A549 (cell line): Measurements from ENCODE around the gene CBX4. TPM values are rescaled to one million over a fixed set of nuclear protein-coding genes. Genes with fewer than 3 reads are reported as not detected.

Experiments
- ATAC-seq, 2 experiments: fragments of 200-7000 bp in 1 of 2; fragments of >200 bp in 1 of 2; cut with Nextera tagmentation in 1 of 2; cut with Tn5 transposase in 1 of 2; 3 replicates each; pipeline versions ENCODE4 v1.8.0 to v1.9.1; 2018 to 2020; ENCODE audit warnings: mild to moderate bottlenecking in 1 of 2, moderate library complexity in 1 of 2
- CTCF ChIA-PET: fragments of 300-600 bp; sonication (Branson Sonifier 250); formaldehyde crosslinking; extraction: SDS; loops from one replicate; lab custom pipeline; 2021; ENCODE audit warnings: antibody characterized with exemption, inconsistent platforms; lab: Yijun Ruan, JAX
- POLR2A ChIA-PET: fragments of 350-600 bp; formaldehyde crosslinking; extraction: SDS; loops from one replicate; lab custom pipeline; 2021; ENCODE audit warnings: antibody characterized with exemption, inconsistent platforms; lab: Yijun Ruan, JAX
- DNase-seq, 2 experiments: peaks; one replicate each; pipeline versions ENCODE4 v3.0.0 to v3.0.0-alpha.2; 2011 to 2016; ENCODE audit warnings: low read depth in 1 of 2, low spot score in 1 of 2
- FAIRE-seq: peaks from 2 replicates; lab custom pipeline; 2011; peaks lifted over from hg19 to GRCh38; lab: Jason Lieb, UNC
- H3K27ac ChIP-seq, 2 experiments: fragments of >200 bp; sonication (Bioruptor Twin); formaldehyde crosslinking; 3 replicates each; pipeline ENCODE4 v1.5.1; 2016 to 2017
- H3K4me1 ChIP-seq: fragments of >200 bp; sonication (Bioruptor Twin); formaldehyde crosslinking; 3 replicates; pipeline ENCODE4 v1.6.1; 2016
- H3K4me2 ChIP-seq: fragments of >200 bp; sonication (Bioruptor Twin); formaldehyde crosslinking; 3 replicates; pipeline ENCODE4 v1.6.1; 2016
- H3K4me3 ChIP-seq: fragments of >200 bp; sonication (Bioruptor Twin); formaldehyde crosslinking; 3 replicates; pipeline ENCODE4 v1.5.1; 2016
- H3K9me3 ChIP-seq: fragments of >200 bp; sonication (Bioruptor Twin); formaldehyde crosslinking; 3 replicates; pipeline ENCODE4 v1.6.1; 2016
- ATOH8 ChIP-seq: fragments of 250-450 bp; sonication (Bioruptor Pico); IDR thresholded peaks from 2 replicates; pipeline ENCODE4 v1.5.0; 2020; ENCODE audit warnings: low read depth, mild to moderate bottlenecking, moderate library complexity
- BCL3 ChIP-seq: fragments of >200 bp; sonication (Bioruptor Twin); formaldehyde crosslinking; IDR thresholded peaks from 3 replicates; pipeline ENCODE4 v1.6.1; 2016
- CBX2 ChIP-seq: fragments of 200-600 bp; sonication (generic); IDR thresholded peaks from 2 replicates; pipeline ENCODE4 v1.6.1; 2016; ENCODE audit warnings: low read depth, mild to moderate bottlenecking, borderline replicate concordance
- CBX8 ChIP-seq: fragments of 200-600 bp; sonication (generic); IDR thresholded peaks from 2 replicates; pipeline ENCODE4 v1.6.1; 2016
- CEBPB ChIP-seq, 2 experiments: fragments of >200 bp in 1 of 2; sonication (Bioruptor Twin) in 1 of 2; formaldehyde crosslinking in 1 of 2; IDR thresholded peaks; 2 replicates each; pipeline ENCODE4 v1.6.1; 2012 to 2016
- CHD4 ChIP-seq: fragments of 200-600 bp; sonication (generic); IDR thresholded peaks from 2 replicates; pipeline ENCODE4 v1.6.1; 2016; ENCODE audit warnings: antibody characterized with exemption, mild to moderate bottlenecking, borderline replicate concordance
- EHF ChIP-seq: fragments of 250-450 bp; sonication (Bioruptor Pico); IDR thresholded peaks from 2 replicates; pipeline ENCODE4 v1.5.0; 2020; ENCODE audit warnings: mild to moderate bottlenecking
- EHMT2 ChIP-seq: fragments of 200-600 bp; sonication (generic); IDR thresholded peaks from 2 replicates; pipeline ENCODE4 v1.6.1; 2016; ENCODE audit warnings: antibody characterized with exemption, low read depth, mild to moderate bottlenecking, moderate library complexity
- ESRRA ChIP-seq: fragments of 150-350 bp; IDR thresholded peaks from 2 replicates; pipeline ENCODE4 v1.6.1; 2014; ENCODE audit warnings: mild to moderate bottlenecking, low read length, borderline replicate concordance
- FOSB ChIP-seq: fragments of 250-450 bp; sonication (Bioruptor Pico); IDR thresholded peaks from 2 replicates; pipeline ENCODE4 v1.5.0; 2020; ENCODE audit warnings: mild to moderate bottlenecking, moderate library complexity
- FOSL2 ChIP-seq, 2 experiments: fragments of 450-650 bp in 1 of 2; fragments of >200 bp in 1 of 2; sonication (Bioruptor Twin) in 1 of 2; formaldehyde crosslinking; IDR thresholded peaks; 2 replicates each; pipeline versions ENCODE4 v1.5.0 to v1.6.1; 2016 to 2020; ENCODE audit warnings: mild to moderate bottlenecking in 1 of 2, moderate library complexity in 1 of 2
- FOXS1 ChIP-seq: fragments of 250-450 bp; sonication (Bioruptor Pico); IDR thresholded peaks from 2 replicates; pipeline ENCODE4 v1.5.0; 2020; ENCODE audit warnings: mild to moderate bottlenecking, moderate library complexity
- HDAC2 ChIP-seq: fragments of 200-600 bp; sonication (generic); IDR thresholded peaks from 2 replicates; pipeline ENCODE4 v1.6.1; 2016
- HOXA7 ChIP-seq: fragments of 250-450 bp; sonication (Bioruptor Pico); IDR thresholded peaks from 2 replicates; pipeline ENCODE4 v1.5.0; 2020; ENCODE audit warnings: mild to moderate bottlenecking, moderate library complexity
- HOXB5 ChIP-seq: fragments of 250-450 bp; sonication (Bioruptor Pico); IDR thresholded peaks from 2 replicates; pipeline ENCODE4 v1.5.0; 2020; ENCODE audit warnings: mild to moderate bottlenecking, moderate library complexity
- JUNB ChIP-seq: fragments of >200 bp; sonication (Bioruptor Twin); formaldehyde crosslinking; IDR thresholded peaks from 2 replicates; pipeline ENCODE4 v1.6.1; 2016
- MAFK ChIP-seq: fragments of 450-650 bp; IDR thresholded peaks from 2 replicates; pipeline ENCODE4 v1.6.1; 2014; ENCODE audit not compliant: partially characterized antibody
- MYC ChIP-seq: IDR thresholded peaks from 2 replicates; pipeline ENCODE4 v1.6.1; 2012; ENCODE audit warnings: mild to moderate bottlenecking, inconsistent platforms, low read length, improper control_type of control experiment, borderline replicate concordance
- NPAS2 ChIP-seq: fragments of 250-450 bp; sonication (Bioruptor Pico); IDR thresholded peaks from 2 replicates; pipeline ENCODE4 v1.8.0; 2022; ENCODE audit warnings: mild to moderate bottlenecking, moderate library complexity, borderline replicate concordance
- NR3C1 ChIP-seq: fragments of >200 bp; sonication (Bioruptor Twin); formaldehyde crosslinking; IDR thresholded peaks from 3 replicates; pipeline ENCODE4 v1.6.1; 2017
- POLR2A ChIP-seq: IDR thresholded peaks from 2 replicates; pipeline ENCODE4 v1.6.1; 2012; ENCODE audit warnings: mild to moderate bottlenecking, low read length
- RARB ChIP-seq: fragments of 250-450 bp; sonication (Bioruptor Pico); IDR thresholded peaks from 2 replicates; pipeline ENCODE4 v1.8.0; 2021; ENCODE audit warnings: mild to moderate bottlenecking, moderate library complexity
- RCOR1 ChIP-seq: fragments of 150-350 bp; IDR thresholded peaks from 2 replicates; pipeline ENCODE4 v1.6.1; 2014; ENCODE audit warnings: antibody characterized with exemption, low read length, low read depth
- RFX5 ChIP-seq: fragments of 450-650 bp; IDR thresholded peaks from 2 replicates; pipeline ENCODE4 v1.7.1; 2014; ENCODE audit warnings: antibody characterized with exemption, mild to moderate bottlenecking, moderate library complexity
- RNF2 ChIP-seq: fragments of 200-600 bp; sonication (generic); IDR thresholded peaks from 2 replicates; pipeline ENCODE4 v1.6.1; 2016; ENCODE audit warnings: low read depth, mild to moderate bottlenecking, antibody characterized with exemption, moderate library complexity, borderline replicate concordance
- SMC3 ChIP-seq: fragments of >200 bp; sonication (Bioruptor Twin); formaldehyde crosslinking; IDR thresholded peaks from 3 replicates; pipeline ENCODE4 v1.6.1; 2018; ENCODE audit warnings: inconsistent platforms
- SREBF2 ChIP-seq: fragments of 450-650 bp; IDR thresholded peaks from 2 replicates; pipeline ENCODE4 v1.6.1; 2014; ENCODE audit warnings: mild to moderate bottlenecking, moderate library complexity
- ZFP36 ChIP-seq: fragments of 450-650 bp; IDR thresholded peaks from 2 replicates; pipeline ENCODE4 v1.6.1; 2014; ENCODE audit warnings: borderline replicate concordance; ENCODE audit not compliant: partially characterized antibody
- WGBS: methylation state at CpG from one replicate; pipeline ENCODE4 v1.1.6; 2017; ENCODE audit errors: missing lambda C conversion rate; 5-methylcytosine and 5-hydroxymethylcytosine counted together
- polyA plus RNA-seq, 4 experiments: library from polyadenylated mRNA; depleted of rRNA in 3 of 4; stranded (reverse); fragments of >200 nt; fragmentation: RNase III in 1 of 4; extraction: RNeasy Plus Mini Kit Qiagen cat#74134 plus additional on column Dnase treatment in 1 of 4; gene quantifications; 2 replicates in 3 of 4; 3 replicates in 1 of 4; pipeline ENCODE4 v1.2.3, GENCODE V29; 2011 to 2017
- TF ChIP-seq, protein P1 (sequence below): IDR thresholded peaks from 2 replicates; pipeline ENCODE4 v1.6.1; 2012; ENCODE audit warnings: low read depth, borderline replicate concordance
- TF ChIP-seq, protein P2 (sequence below): IDR thresholded peaks from 2 replicates; pipeline ENCODE4 v1.6.1; 2012
- TF ChIP-seq, protein P3 (sequence below): fragments of 200-600 bp; sonication (generic); IDR thresholded peaks from 2 replicates; pipeline ENCODE4 v1.6.1; 2016; ENCODE audit warnings: antibody characterized with exemption, mild to moderate bottlenecking, moderate library complexity

Gene CBX4
- polyA plus RNA-seq, 2 of the 4 experiments (the other 2 are of a cell fraction): 31.0 to 34.1 TPM

DNA sequence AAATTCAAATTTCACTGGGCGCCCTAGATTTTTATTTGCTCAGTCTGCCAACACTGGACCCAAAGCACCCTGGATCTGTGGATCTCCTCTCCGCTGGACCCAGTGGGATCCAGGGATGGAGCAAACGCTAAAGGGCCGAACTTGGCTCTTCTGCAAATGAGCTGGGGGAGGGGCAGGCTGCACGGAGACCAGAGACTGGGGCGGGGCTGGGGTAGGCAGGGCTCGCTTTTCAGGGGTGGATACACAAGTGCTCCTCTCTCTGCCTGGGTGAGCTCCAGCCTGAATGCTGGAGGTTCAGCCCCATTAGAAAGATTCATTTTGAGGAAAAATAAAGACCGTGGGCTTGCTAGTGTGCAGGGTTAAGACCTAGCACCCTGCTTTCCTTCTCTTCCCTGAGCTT, 8.9 kb downstream of the CBX4 start (continued):
- TF ChIP-seq RFX5 (no peak), HOXA7 (CRISPR knock-in tag) (no peak), EHMT2 (no peak), EHF (CRISPR knock-in tag) (no peak)
- TF ChIP-seq, protein P1, sequence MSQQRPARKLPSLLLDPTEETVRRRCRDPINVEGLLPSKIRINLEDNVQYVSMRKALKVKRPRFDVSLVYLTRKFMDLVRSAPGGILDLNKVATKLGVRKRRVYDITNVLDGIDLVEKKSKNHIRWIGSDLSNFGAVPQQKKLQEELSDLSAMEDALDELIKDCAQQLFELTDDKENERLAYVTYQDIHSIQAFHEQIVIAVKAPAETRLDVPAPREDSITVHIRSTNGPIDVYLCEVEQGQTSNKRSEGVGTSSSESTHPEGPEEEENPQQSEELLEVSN: no peak

- Histone ChIP-seq H3K4me1 (peaks cover 57% of the 10 kb centered on the region), H3K27ac (peak overlapping the region; percentile 36 to 81; a peak in 2 of 6 replicates), H3K4me3 (no peak overlapping the region)
- 48% methylated on average over 2 of the region's 2 CpGs for WGBS
- ATAC-seq: no peak
- TF ChIP-seq BCL3 (no peak), ATOH8 (no peak), SMC3 (no peak), CHD4 (no peak), ZFP36 (no peak), RNF2 (no peak), CBX2 (no peak), FOXS1 (CRISPR knock-in tag) (no peak), MAFK (no peak), MYC (no peak), HOXB5 (no peak), RARB (CRISPR knock-in tag) (no peak), HDAC2 (no peak), RCOR1 (no peak), NR3C1 (no peak), SREBF2 (no peak), FOSB (CRISPR knock-in tag) (no peak)
- TF ChIP-seq, protein P2, sequence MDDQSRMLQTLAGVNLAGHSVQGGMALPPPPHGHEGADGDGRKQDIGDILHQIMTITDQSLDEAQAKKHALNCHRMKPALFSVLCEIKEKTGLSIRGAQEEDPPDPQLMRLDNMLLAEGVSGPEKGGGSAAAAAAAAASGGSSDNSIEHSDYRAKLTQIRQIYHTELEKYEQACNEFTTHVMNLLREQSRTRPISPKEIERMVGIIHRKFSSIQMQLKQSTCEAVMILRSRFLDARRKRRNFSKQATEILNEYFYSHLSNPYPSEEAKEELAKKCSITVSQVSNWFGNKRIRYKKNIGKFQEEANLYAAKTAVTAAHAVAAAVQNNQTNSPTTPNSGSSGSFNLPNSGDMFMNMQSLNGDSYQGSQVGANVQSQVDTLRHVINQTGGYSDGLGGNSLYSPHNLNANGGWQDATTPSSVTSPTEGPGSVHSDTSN: no peak
- TF ChIP-seq, all 56 proteins: peak for 0
- Histone ChIP-seq H3K9me3 (no peaks in the 10 kb centered on the region), H3K4me2 (peak overlapping the region; percentile 35)
- FAIRE-seq (no peak), DNase-seq (no peak)
- ChIA-PET CTCF (interaction anchor here (0.6 to 35.2 kb wide), 3 partner anchors 11 to 719 kb away, joined by 3 to 1281 read pairs (median 44); partner anchors contain the start of genes CBX4 and CBX8), POLR2A (interaction anchor here (1.6 kb wide), 1 partner anchor 10 kb away, joined by 9 read pairs; the partner anchor contains the start of gene CBX4)
These were observed 9.8 kb downstream of the CBX4 start for GRCh38 chr17:79829457-79829856.

DNA sequence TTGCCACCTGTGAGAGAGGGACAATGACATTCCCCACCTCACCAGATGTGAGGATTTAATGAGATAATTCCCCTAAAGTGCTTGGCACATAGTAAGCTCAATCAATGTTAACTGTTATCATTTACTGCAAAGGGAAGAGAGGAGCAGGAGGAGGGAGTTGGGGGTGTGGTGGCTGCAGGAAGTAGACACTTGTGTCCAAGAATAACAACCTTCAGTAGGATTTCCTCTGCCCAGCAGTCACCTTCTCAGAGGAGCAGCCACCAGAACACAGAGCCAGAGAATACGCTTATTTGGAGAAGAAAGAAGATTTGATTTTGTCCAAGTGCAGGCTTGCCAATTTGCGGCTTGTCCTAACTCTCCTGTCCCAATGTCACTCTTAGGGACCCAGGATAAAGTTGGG, 10.2 kb downstream of the CBX4 start:
- TF ChIP-seq JUNB (no peak), CBX8 (no peak), FOSL2 (IDR thresholded peaks at IDR 0.05) (no peak), FOSL2 (CRISPR knock-in tag; IDR thresholded peaks at IDR 0.05) (no peak), ESRRA (no peak), MYC (no peak), RFX5 (no peak), SMC3 (no peak), NPAS2 (CRISPR knock-in tag) (no peak), CEBPB (IDR thresholded peaks at IDR 0.05) (no peak), POLR2A (no peak)
- TF ChIP-seq, protein P3, sequence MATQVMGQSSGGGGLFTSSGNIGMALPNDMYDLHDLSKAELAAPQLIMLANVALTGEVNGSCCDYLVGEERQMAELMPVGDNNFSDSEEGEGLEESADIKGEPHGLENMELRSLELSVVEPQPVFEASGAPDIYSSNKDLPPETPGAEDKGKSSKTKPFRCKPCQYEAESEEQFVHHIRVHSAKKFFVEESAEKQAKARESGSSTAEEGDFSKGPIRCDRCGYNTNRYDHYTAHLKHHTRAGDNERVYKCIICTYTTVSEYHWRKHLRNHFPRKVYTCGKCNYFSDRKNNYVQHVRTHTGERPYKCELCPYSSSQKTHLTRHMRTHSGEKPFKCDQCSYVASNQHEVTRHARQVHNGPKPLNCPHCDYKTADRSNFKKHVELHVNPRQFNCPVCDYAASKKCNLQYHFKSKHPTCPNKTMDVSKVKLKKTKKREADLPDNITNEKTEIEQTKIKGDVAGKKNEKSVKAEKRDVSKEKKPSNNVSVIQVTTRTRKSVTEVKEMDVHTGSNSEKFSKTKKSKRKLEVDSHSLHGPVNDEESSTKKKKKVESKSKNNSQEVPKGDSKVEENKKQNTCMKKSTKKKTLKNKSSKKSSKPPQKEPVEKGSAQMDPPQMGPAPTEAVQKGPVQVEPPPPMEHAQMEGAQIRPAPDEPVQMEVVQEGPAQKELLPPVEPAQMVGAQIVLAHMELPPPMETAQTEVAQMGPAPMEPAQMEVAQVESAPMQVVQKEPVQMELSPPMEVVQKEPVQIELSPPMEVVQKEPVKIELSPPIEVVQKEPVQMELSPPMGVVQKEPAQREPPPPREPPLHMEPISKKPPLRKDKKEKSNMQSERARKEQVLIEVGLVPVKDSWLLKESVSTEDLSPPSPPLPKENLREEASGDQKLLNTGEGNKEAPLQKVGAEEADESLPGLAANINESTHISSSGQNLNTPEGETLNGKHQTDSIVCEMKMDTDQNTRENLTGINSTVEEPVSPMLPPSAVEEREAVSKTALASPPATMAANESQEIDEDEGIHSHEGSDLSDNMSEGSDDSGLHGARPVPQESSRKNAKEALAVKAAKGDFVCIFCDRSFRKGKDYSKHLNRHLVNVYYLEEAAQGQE: no peak
- H3K4me1 ChIP-seq: peaks cover 54% of the 10 kb centered on the region
- no peak overlapping the region for H3K4me3 ChIP-seq
- ChIA-PET POLR2A (interaction anchor here (1.6 kb wide), 1 partner anchor 10 kb away, joined by 9 read pairs; the partner anchor contains the start of gene CBX4), CTCF (interaction anchor here (0.6 to 35.2 kb wide), 4 partner anchors 11 to 718 kb away, joined by 3 to 1281 read pairs (median 26); partner anchors contain the start of genes CBX4 and CBX8)
- peak overlapping the region; percentile 36 to 39; a peak in 2 of 6 replicates for H3K27ac ChIP-seq
- DNase-seq (no peak), ATAC-seq (no peak), FAIRE-seq (no peak)
- no peaks in the 10 kb centered on the region for H3K9me3 ChIP-seq
- peak overlapping the region; percentile 35 for H3K4me2 ChIP-seq
- 89% methylated on average over 2 of the region's 2 CpGs for WGBS
